H1 (cell line): ENCODE data around the gene CORO2B. TPM values are rescaled to one million over a fixed set of nuclear protein-coding genes. Genes with fewer than 3 reads are reported as not detected.

Experiments
- CTCF ChIA-PET: fragments of 300-600 bp; sonication (Branson Sonifier 250); formaldehyde crosslinking; loops from one replicate; lab custom pipeline; 2021; ENCODE audit not compliant: partially characterized antibody; lab: Charles Lee
- POLR2A ChIA-PET: fragments of 300-600 bp; sonication (Branson Sonifier 250); formaldehyde crosslinking; loops from one replicate; lab custom pipeline; 2021; ENCODE audit warnings: inconsistent platforms; ENCODE audit not compliant: partially characterized antibody; lab: Charles Lee
- DNase-seq, 2 experiments: peaks; one replicate each; pipeline versions ENCODE4 v3.0.0 to v3.0.0-alpha.2; 2010 to 2022; ENCODE audit warnings: low spot score in 2 of 2, low read depth in 1 of 2, mixed read lengths in 1 of 2
- FAIRE-seq: peaks from 2 replicates; lab custom pipeline; 2011; peaks lifted over from hg19 to GRCh38; lab: Jason Lieb, UNC
- H2AFZ ChIP-seq: 2 replicates; pipeline ENCODE4 v1.8.1; 2012; ENCODE audit warnings: low read length, inconsistent platforms
- H2AK5ac ChIP-seq: 2 replicates; pipeline ENCODE4 v1.6.1; 2013; ENCODE audit warnings: low read depth, low read length
- H2BK120ac ChIP-seq: replicated peaks from 2 replicates; pipeline ENCODE3; 2013; ENCODE audit warnings: low read depth, low read length, inconsistent platforms
- H2BK12ac ChIP-seq: 2 replicates; pipeline ENCODE4 v1.6.1; 2013; ENCODE audit warnings: low read depth, low read length
- H2BK15ac ChIP-seq: 2 replicates; pipeline ENCODE4 v1.6.1; 2013; ENCODE audit warnings: low read length
- H2BK20ac ChIP-seq: 2 replicates; pipeline ENCODE4 v1.6.1; 2013; ENCODE audit warnings: low read length
- H2BK5ac ChIP-seq: 2 replicates; pipeline ENCODE4 v1.6.1; 2013; ENCODE audit warnings: low read depth, low read length
- H3K14ac ChIP-seq: 2 replicates; pipeline ENCODE4 v1.6.1; 2013; ENCODE audit warnings: inconsistent platforms; ENCODE audit not compliant: insufficient read length
- H3K18ac ChIP-seq: 2 replicates; pipeline ENCODE4 v1.6.1; 2013; ENCODE audit warnings: low read length; ENCODE audit errors: extremely low read depth
- H3K23ac ChIP-seq: 2 replicates; pipeline ENCODE4 v1.6.1; 2013; ENCODE audit warnings: inconsistent platforms; ENCODE audit not compliant: insufficient read length
- H3K23me2 ChIP-seq: 2 replicates; pipeline ENCODE4 v1.6.1; 2013; ENCODE audit warnings: low read depth, low read length
- H3K27ac ChIP-seq: 2 replicates; pipeline ENCODE4 v1.6.1; 2011; ENCODE audit warnings: low read depth, low read length, inconsistent platforms
- H3K27me3 ChIP-seq, 4 experiments: replicated peaks in 1 of 4; 1 replicate in 1 of 4; 2 replicates in 3 of 4; pipeline versions ENCODE4 v1.6.1 to v1.8.1; 2011 to 2013; ENCODE audit warnings: low read length in 3 of 4, mild to moderate bottlenecking in 3 of 4, inconsistent platforms in 2 of 4, mixed read lengths in 2 of 4, moderate library complexity in 1 of 4; ENCODE audit not compliant: control insufficient read depth in 3 of 4, insufficient read depth in 3 of 4; ENCODE audit errors: extremely low read depth in 1 of 4
- H3K36me3 ChIP-seq, 4 experiments: 2 replicates each; pipeline versions ENCODE4 v1.6.1 to v1.8.1; 2011 to 2013; ENCODE audit warnings: mild to moderate bottlenecking in 4 of 4, low read length in 3 of 4, moderate library complexity in 2 of 4, control low read depth in 1 of 4, inconsistent platforms in 1 of 4; ENCODE audit not compliant: insufficient read depth in 4 of 4, control insufficient read depth in 2 of 4
- H3K4ac ChIP-seq: replicated peaks from 2 replicates; pipeline ENCODE3; 2013; ENCODE audit warnings: low read length, low read depth, mixed read lengths, inconsistent platforms; ENCODE audit not compliant: insufficient read length
- H3K4me1 ChIP-seq, 4 experiments: replicated peaks in 1 of 4; 1 replicate in 1 of 4; 2 replicates in 3 of 4; pipeline versions ENCODE4 v1.6.1 to v1.8.1; 2011 to 2013; ENCODE audit warnings: low read length in 3 of 4, inconsistent platforms in 2 of 4, mixed read lengths in 1 of 4; ENCODE audit not compliant: insufficient read depth in 4 of 4, control insufficient read depth in 3 of 4
- H3K4me2 ChIP-seq, 2 experiments: 2 replicates each; pipeline versions ENCODE4 v1.6.1 to v1.8.1; 2011 to 2013; ENCODE audit warnings: low read depth in 2 of 2, low read length in 2 of 2, control low read depth in 1 of 2, inconsistent platforms in 1 of 2, mild to moderate bottlenecking in 1 of 2; ENCODE audit not compliant: insufficient read depth in 1 of 2
- H3K4me3 ChIP-seq, 4 experiments: fragments of 200-600, 300-600 bp in 1 of 4; sonication (generic), shearing (Covaris generic), sonication (Bioruptor Twin) in 1 of 4; 2 replicates each; pipeline versions ENCODE4 v1.5.1 to v1.8.1; 2011 to 2016; ENCODE audit warnings: low read length in 4 of 4, low read depth in 3 of 4, control low read depth in 2 of 4, inconsistent platforms in 2 of 4, mild to moderate bottlenecking in 2 of 4, mixed read lengths in 1 of 4, moderate library complexity in 1 of 4; ENCODE audit not compliant: insufficient read depth in 2 of 4; ENCODE audit errors: extremely low read depth in 1 of 4
- H3K56ac ChIP-seq: replicated peaks from 2 replicates; pipeline ENCODE3; 2013; ENCODE audit warnings: low read depth, mild to moderate bottlenecking, mixed read lengths, low read length, inconsistent platforms; ENCODE audit not compliant: insufficient read length
- H3K79me1 ChIP-seq: 2 replicates; pipeline ENCODE4 v1.6.1; 2013; ENCODE audit warnings: low read depth, low read length, control low read depth
- H3K79me2 ChIP-seq, 2 experiments: 2 replicates each; pipeline versions ENCODE4 v1.6.1 to v1.8.1; 2012 to 2013; ENCODE audit warnings: low read length in 2 of 2, mild to moderate bottlenecking in 2 of 2, inconsistent platforms in 1 of 2; ENCODE audit not compliant: insufficient read depth in 2 of 2, control insufficient read depth in 1 of 2
- H3K9ac ChIP-seq, 4 experiments: replicated peaks in 1 of 4; 1 replicate in 1 of 4; 2 replicates in 3 of 4; pipeline versions ENCODE4 v1.6.1 to v1.8.1; 2011 to 2013; ENCODE audit warnings: low read depth in 3 of 4, low read length in 3 of 4, control low read depth in 2 of 4, mild to moderate bottlenecking in 2 of 4, moderate library complexity in 2 of 4, inconsistent platforms in 1 of 4; ENCODE audit errors: extremely low read depth in 1 of 4
- H3K9me3 ChIP-seq, 2 experiments: 2 replicates each; pipeline versions ENCODE4 v1.6.1 to v1.8.1; 2012 to 2013; ENCODE audit warnings: mild to moderate bottlenecking in 2 of 2, moderate library complexity in 2 of 2, control low read depth in 1 of 2, inconsistent platforms in 1 of 2, low read depth in 1 of 2, low read length in 1 of 2, mixed read lengths in 1 of 2; ENCODE audit not compliant: insufficient read depth in 2 of 2
- H4K20me1 ChIP-seq, 2 experiments: replicated peaks in 1 of 2; 2 replicates each; pipeline versions ENCODE3 to v1.8.1; 2011 to 2013; ENCODE audit warnings: inconsistent platforms in 2 of 2, low read length in 2 of 2, mild to moderate bottlenecking in 1 of 2; ENCODE audit not compliant: insufficient read depth in 2 of 2, control insufficient read depth in 1 of 2
- H4K5ac ChIP-seq: 2 replicates; pipeline ENCODE4 v1.6.1; 2013; ENCODE audit warnings: low read length, low read depth, mixed read lengths, inconsistent platforms; ENCODE audit not compliant: insufficient read length
- H4K8ac ChIP-seq: 2 replicates; pipeline ENCODE4 v1.8.0; 2013; ENCODE audit warnings: mild to moderate bottlenecking, moderate library complexity, low read length, inconsistent platforms; ENCODE audit not compliant: insufficient read depth; ENCODE audit errors: extremely low read depth
- H4K91ac ChIP-seq: replicated peaks from 2 replicates; pipeline ENCODE3; 2013; ENCODE audit warnings: low read length, mixed read lengths, inconsistent platforms; ENCODE audit not compliant: insufficient read length
- CHD2 ChIP-seq: IDR thresholded peaks from 2 replicates; pipeline ENCODE4 v1.6.1; 2012; ENCODE audit warnings: low read length, improper control_type of control experiment
- JUND ChIP-seq: IDR thresholded peaks from 2 replicates; pipeline ENCODE4 v1.6.1; 2011; ENCODE audit warnings: mild to moderate bottlenecking, improper control_type of control experiment, low read length
- KDM4A ChIP-seq: IDR thresholded peaks from one replicate; pipeline ENCODE4 v1.7.1; 2012; ENCODE audit warnings: low read depth, mild to moderate bottlenecking, moderate library complexity, low read length, inconsistent platforms; ENCODE audit not compliant: severe bottlenecking
- NANOG ChIP-seq: IDR thresholded peaks from 2 replicates; pipeline ENCODE4 v1.6.1; 2011; ENCODE audit warnings: low read length, low read depth, mild to moderate bottlenecking, inconsistent platforms; ENCODE audit not compliant: insufficient read depth, poor library complexity, severe bottlenecking
- WGBS, 2 experiments: shearing (Covaris generic) in 1 of 2; methylation state at CpG; one replicate each; pipeline versions ENCODE4 v1.1.6 to v1.1.7; 2013 to 2015; ENCODE audit warnings: low lambda C conversion rate in 2 of 2, mixed read lengths in 2 of 2, inconsistent platforms in 1 of 2, low coverage in 1 of 2, missing lambda C conversion rate in 1 of 2; ENCODE audit not compliant: insufficient replicate concordance in 2 of 2, insufficient coverage in 1 of 2, insufficient read length in 1 of 2; ENCODE audit errors: extremely low coverage in 1 of 2, missing lambda C conversion rate in 1 of 2; 5-methylcytosine and 5-hydroxymethylcytosine counted together
- polyA plus RNA-seq, 7 experiments: library from polyadenylated mRNA; depleted of rRNA in 3 of 7; stranded (reverse) in 5 of 7; unstranded in 2 of 7; fragments of >200 nt in 5 of 7; fragments of 200-250 nt in 2 of 7; gene quantifications; 1 replicate in 5 of 7; 2 replicates in 1 of 7; 4 replicates in 1 of 7; pipeline versions ENCODE4 v1.2.1 to v1.2.3, GENCODE V29; 2011 to 2013; ENCODE audit warnings: missing spikeins in 2 of 7, mixed read lengths in 2 of 7
- total RNA-seq: library from RNA; stranded (reverse); fragmentation: NEBNext Ultra II Directional; extraction: Animal tissue kit (Norgen Biotek cat#: 25700); gene quantifications from 2 replicates; pipeline ENCODE4 v1.2.1, GENCODE V29; 2021

Gene CORO2B
- total and polyA plus RNA-seq, 2 of the 8 experiments (the other 6 are each of a cell fraction or from before 2014, with no cell fraction given), result 3.4 to 6.7 TPM

GRCh38 chr15:68580026-68580882 lies 1.5 kb downstream of the CORO2B start:
- Histone ChIP-seq H3K4me3 (peak overlapping the region in 3 of 4 experiments; percentile 56 to 81 (median 60); a peak in 6 of 8 replicates), H3K27me3 (peaks cover 0 to 31% (median 25%) of the 10 kb centered on the region in 4 experiments; a peak in 6 of 7 replicates), H3K4me2 (peak overlapping the region; percentile 61 to 82; a peak in 3 of 4 replicates), H3K18ac (no peak overlapping the region; the same call in 1 of the 2 replicates), H2BK12ac (peak overlapping the region; percentile 35; the same call in 1 of the 2 replicates), H3K79me1 (no peaks in the 10 kb centered on the region; the same call in 1 of the 2 replicates), H3K56ac (no peak overlapping the region), H3K23me2 (peaks cover 14% of the 10 kb centered on the region), H3K4me1 (peaks cover 3 to 29% (median 12%) of the 10 kb centered on the region in 4 experiments), H2BK120ac (no peak overlapping the region), H2BK15ac (no peak overlapping the region; the same call in 1 of the 2 replicates), H3K23ac (no peak overlapping the region), H3K14ac (no peak overlapping the region), H2AFZ (no peak overlapping the region), H4K8ac (no peak overlapping the region), H3K4ac (no peak overlapping the region), H4K20me1 (no peaks in the 10 kb centered on the region), H2AK5ac (peak overlapping the region; percentile 71; the same call in 1 of the 2 replicates), H3K27ac (no peak overlapping the region), H3K79me2 (no peaks in the 10 kb centered on the region), H3K36me3 (no peaks in the 10 kb centered on the region), H4K91ac (no peak overlapping the region), H4K5ac (no peak overlapping the region), H2BK5ac (no peak overlapping the region), H3K9me3 (no peaks in the 10 kb centered on the region), H2BK20ac (peak overlapping the region; percentile 18; the same call in 1 of the 2 replicates), H3K9ac (no peak overlapping the region)
- no peak for FAIRE-seq
- POLR2A ChIA-PET, result interaction anchor here (0.9 to 2.8 kb wide), 3 partner anchors 10 to 86 kb away, joined by 3 to 9 read pairs (median 3); no protein-coding TSS in a partner anchor
- DNase-seq, result no peak
- 91% methylated on average over 10 of the region's 11 CpGs; no CpG with 5 or more reads in 1 of the 2 experiments for WGBS, 2 experiments
- CTCF ChIA-PET, result interaction anchor here (0.6 to 4.9 kb wide), 17 partner anchors 8 to 95 kb away, joined by 3 to 26 read pairs (median 5); no protein-coding TSS in a partner anchor
- no peak for TF ChIP-seq JUND
- no peak for TF ChIP-seq KDM4A
- TF ChIP-seq CHD2, result no peak
- TF ChIP-seq NANOG, result no peak
